Measurements from ENCODE around the gene ZFR2. TPM values are rescaled to one million over a fixed set of nuclear protein-coding genes. Genes with fewer than 3 reads are reported as not detected.

Gene ZFR2
- total and polyA plus RNA-seq, 10 of the 15 experiments (the other 5 are each of a cell fraction or from before 2014, with no cell fraction given) = 0.18 TPM; not detected in 9

DNA sequence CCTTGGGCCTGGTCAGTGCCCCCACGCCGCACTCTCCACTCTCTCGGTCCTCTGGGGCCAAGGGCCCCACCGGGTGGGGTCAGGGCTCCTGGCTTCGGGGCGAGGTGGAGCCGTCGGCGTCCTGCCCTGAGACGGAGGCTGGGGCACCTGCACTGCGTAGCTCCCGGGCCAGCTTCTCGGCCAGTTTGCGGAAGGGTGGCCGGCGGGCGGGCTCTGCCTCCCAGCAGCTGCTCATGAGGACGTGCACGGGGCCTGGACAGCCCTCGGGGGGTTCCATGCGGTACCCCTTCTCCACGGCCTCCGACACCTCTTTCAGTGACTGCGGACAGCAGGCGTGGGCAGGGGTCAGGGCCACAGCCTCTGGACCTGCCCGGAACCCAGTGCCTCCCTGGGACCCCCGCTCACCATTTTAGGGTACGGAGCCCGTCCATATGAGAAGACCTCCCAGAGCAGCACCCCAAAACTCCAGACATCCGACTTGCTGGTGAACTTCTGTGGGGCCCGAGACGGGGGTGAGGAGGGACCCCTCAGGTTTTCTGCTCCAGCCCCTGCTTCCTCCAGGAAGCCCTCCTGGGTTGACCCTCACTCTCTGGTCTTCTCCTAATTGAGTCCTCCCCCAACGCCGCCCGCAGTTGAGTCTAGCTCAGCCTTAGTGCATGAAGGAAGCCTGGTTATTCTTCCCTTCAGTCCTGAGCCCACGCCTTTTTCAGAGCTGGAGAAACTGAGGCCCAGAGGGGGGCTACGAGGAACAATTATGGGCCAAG lies 90.6 kb downstream of the ZFR2 start:
- SMC1A ChIA-PET (ENCODE audit: uncharacterized antibody, unreplicated experiment) = no interaction called here
- BruUV-seq (replicated peaks) = no TSS peak
- FAIRE-seq (no peak), ATAC-seq (no peak), DNase-seq (ENCODE audit: low read depth, low spot score) (no peak)
- intact Hi-C loops (cut with micrococcal nuclease; ENCODE audit: unreplicated experiment) (no loop called here), in situ Hi-C loops (cut with MboI) (no loop called here)
- CTCF ChIA-PET = no interaction called here
- H4K20me1 ChIP-seq (ENCODE audit: control insufficient read depth, insufficient read depth) = no peaks in the 10 kb centered on the region
- WGBS (ENCODE audit: insufficient coverage, insufficient replicate concordance, low lambda C conversion rate, missing lambda C conversion rate) = 72% methylated on average over 35 of the region's 37 CpGs
- no peaks in the 10 kb centered on the region for H3K79me2 ChIP-seq (ENCODE audit: control insufficient read depth, insufficient read depth, low read length)
- H3K9ac ChIP-seq (ENCODE audit: control insufficient read depth, insufficient read depth, low read length) = no peak overlapping the region
- POLR2A ChIA-PET = no interaction called here
- no peaks in the 10 kb centered on the region for H3K36me3 ChIP-seq (ENCODE audit: control insufficient read depth in 2 of 2, insufficient read depth in 2 of 2, low read length in 1 of 2)
- H3K4me1 ChIP-seq (ENCODE audit: control insufficient read depth, insufficient read depth, low read length) = no peaks in the 10 kb centered on the region
- no peaks in the 10 kb centered on the region for H3K27me3 ChIP-seq (replicated peaks in 1 of 2; ENCODE audit: control insufficient read depth in 2 of 2, insufficient read depth in 2 of 2, low read length in 1 of 2)
- no peaks in the 10 kb centered on the region; the same call in 2 of the 3 replicates for H3K9me3 ChIP-seq (replicated peaks; ENCODE audit: control insufficient read depth, insufficient read depth, low read length)
- RAD21 ChIA-PET (ENCODE audit: unreplicated experiment) = no interaction called here
- H2AFZ ChIP-seq (ENCODE audit: control insufficient read depth, low read depth, low read length) = no peak overlapping the region
- no peak overlapping the region for H3K4me2 ChIP-seq (ENCODE audit: control insufficient read depth, insufficient read depth)
- H3K27ac ChIP-seq (ENCODE audit: control insufficient read depth, insufficient read depth) = no peak overlapping the region
- no peak overlapping the region for H3K4me3 ChIP-seq
- TF ChIP-seq ZBTB11 (CRISPR knock-in tag; IDR thresholded peaks at IDR 0.05) (no peak), NR2C2 (IDR thresholded peaks at IDR 0.05; ENCODE audit: borderline replicate concordance, control insufficient read depth, insufficient read length, low read depth) (no peak), EGR1 (IDR thresholded peaks at IDR 0.05; ENCODE audit: borderline replicate concordance in 1 of 2, low read depth in 2 of 2, low read length in 2 of 2) (no peak), CHD1 (IDR thresholded peaks at IDR 0.05; ENCODE audit: low read depth, low read length) (no peak), BMI1 (IDR thresholded peaks at IDR 0.05; ENCODE audit: borderline replicate concordance) (no peak), SMAD5 (IDR thresholded peaks at IDR 0.05; ENCODE audit: low read depth) (no peak), TARDBP (IDR thresholded peaks at IDR 0.05; ENCODE audit: borderline replicate concordance) (no peak), SREBF2 (IDR thresholded peaks at IDR 0.05; ENCODE audit: low read length) (no peak), POLR2AphosphoS5 (IDR thresholded peaks at IDR 0.05; ENCODE audit: low read length) (no peak), ATF3 (IDR thresholded peaks at IDR 0.05; ENCODE audit: borderline replicate concordance, extremely low read depth, low read depth, low read length) (no peak), TCF3 (IDR thresholded peaks at IDR 0.05; ENCODE audit: borderline replicate concordance, insufficient read depth, low read depth, low read length) (no peak), LARP7 (IDR thresholded peaks at IDR 0.05) (no peak)
- TF ChIP-seq, protein P1, sequence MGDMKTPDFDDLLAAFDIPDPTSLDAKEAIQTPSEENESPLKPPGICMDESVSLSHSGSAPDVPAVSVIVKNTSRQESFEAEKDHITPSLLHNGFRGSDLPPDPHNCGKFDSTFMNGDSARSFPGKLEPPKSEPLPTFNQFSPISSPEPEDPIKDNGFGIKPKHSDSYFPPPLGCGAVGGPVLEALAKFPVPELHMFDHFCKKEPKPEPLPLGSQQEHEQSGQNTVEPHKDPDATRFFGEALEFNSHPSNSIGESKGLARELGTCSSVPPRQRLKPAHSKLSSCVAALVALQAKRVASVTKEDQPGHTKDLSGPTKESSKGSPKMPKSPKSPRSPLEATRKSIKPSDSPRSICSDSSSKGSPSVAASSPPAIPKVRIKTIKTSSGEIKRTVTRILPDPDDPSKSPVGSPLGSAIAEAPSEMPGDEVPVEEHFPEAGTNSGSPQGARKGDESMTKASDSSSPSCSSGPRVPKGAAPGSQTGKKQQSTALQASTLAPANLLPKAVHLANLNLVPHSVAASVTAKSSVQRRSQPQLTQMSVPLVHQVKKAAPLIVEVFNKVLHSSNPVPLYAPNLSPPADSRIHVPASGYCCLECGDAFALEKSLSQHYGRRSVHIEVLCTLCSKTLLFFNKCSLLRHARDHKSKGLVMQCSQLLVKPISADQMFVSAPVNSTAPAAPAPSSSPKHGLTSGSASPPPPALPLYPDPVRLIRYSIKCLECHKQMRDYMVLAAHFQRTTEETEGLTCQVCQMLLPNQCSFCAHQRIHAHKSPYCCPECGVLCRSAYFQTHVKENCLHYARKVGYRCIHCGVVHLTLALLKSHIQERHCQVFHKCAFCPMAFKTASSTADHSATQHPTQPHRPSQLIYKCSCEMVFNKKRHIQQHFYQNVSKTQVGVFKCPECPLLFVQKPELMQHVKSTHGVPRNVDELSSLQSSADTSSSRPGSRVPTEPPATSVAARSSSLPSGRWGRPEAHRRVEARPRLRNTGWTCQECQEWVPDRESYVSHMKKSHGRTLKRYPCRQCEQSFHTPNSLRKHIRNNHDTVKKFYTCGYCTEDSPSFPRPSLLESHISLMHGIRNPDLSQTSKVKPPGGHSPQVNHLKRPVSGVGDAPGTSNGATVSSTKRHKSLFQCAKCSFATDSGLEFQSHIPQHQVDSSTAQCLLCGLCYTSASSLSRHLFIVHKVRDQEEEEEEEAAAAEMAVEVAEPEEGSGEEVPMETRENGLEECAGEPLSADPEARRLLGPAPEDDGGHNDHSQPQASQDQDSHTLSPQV (IDR thresholded peaks at IDR 0.05) = no peak
- TF ChIP-seq, protein P2, sequence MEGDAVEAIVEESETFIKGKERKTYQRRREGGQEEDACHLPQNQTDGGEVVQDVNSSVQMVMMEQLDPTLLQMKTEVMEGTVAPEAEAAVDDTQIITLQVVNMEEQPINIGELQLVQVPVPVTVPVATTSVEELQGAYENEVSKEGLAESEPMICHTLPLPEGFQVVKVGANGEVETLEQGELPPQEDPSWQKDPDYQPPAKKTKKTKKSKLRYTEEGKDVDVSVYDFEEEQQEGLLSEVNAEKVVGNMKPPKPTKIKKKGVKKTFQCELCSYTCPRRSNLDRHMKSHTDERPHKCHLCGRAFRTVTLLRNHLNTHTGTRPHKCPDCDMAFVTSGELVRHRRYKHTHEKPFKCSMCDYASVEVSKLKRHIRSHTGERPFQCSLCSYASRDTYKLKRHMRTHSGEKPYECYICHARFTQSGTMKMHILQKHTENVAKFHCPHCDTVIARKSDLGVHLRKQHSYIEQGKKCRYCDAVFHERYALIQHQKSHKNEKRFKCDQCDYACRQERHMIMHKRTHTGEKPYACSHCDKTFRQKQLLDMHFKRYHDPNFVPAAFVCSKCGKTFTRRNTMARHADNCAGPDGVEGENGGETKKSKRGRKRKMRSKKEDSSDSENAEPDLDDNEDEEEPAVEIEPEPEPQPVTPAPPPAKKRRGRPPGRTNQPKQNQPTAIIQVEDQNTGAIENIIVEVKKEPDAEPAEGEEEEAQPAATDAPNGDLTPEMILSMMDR (IDR thresholded peaks at IDR 0.05 in 2 of 3, conservative IDR thresholded peaks at IDR 0.05 in 1 of 3; ENCODE audit: control insufficient read depth in 2 of 3, extremely low read depth in 1 of 3, insufficient read depth in 1 of 3, low read depth in 3 of 3, low read length in 3 of 3) = no peak
